Neural cell (in vitro differentiated cells): ENCODE measurements around the gene CLDN6. TPM values are rescaled to one million over a fixed set of nuclear protein-coding genes. Genes with fewer than 3 reads are reported as not detected.

Source experiments
- H2AFZ ChIP-seq: fragments of 200-600, 300-800 bp; sonication (generic), shearing (Covaris generic); 2 replicates; pipeline ENCODE4 v1.6.0; 2014; ENCODE audit warnings: low read depth, mild to moderate bottlenecking, antibody characterized with exemption, low read length, moderate library complexity
- H3F3A ChIP-seq: fragments of 200-600 bp; shearing (Covaris generic); 2 replicates; pipeline ENCODE4 v1.6.1; 2016; ENCODE audit warnings: mild to moderate bottlenecking, moderate library complexity, mixed read lengths, antibody characterized with exemption, low read length; ENCODE audit not compliant: insufficient read depth, poor library complexity, severe bottlenecking
- H3K27ac ChIP-seq: fragments of 200-600, 300-800 bp; sonication (generic), shearing (Covaris generic); 2 replicates; pipeline ENCODE4 v1.5.1; 2014; ENCODE audit warnings: mild to moderate bottlenecking, low read length, moderate library complexity
- H3K27me3 ChIP-seq: fragments of 300-800, 200-600 bp; sonication (generic), shearing (Covaris generic); 2 replicates; pipeline ENCODE4 v1.6.0; 2014; ENCODE audit warnings: mild to moderate bottlenecking, low read depth, low read length, moderate library complexity; ENCODE audit not compliant: insufficient read depth
- H3K36me3 ChIP-seq: fragments of 300-800, 200-600 bp; sonication (generic), shearing (Covaris generic); 2 replicates; pipeline ENCODE4 v1.5.1; 2014; ENCODE audit warnings: mild to moderate bottlenecking, antibody characterized with exemption, low read length, moderate library complexity; ENCODE audit not compliant: insufficient read depth
- H3K4me2 ChIP-seq: fragments of 300-800, 200-600 bp; sonication (generic), shearing (Covaris generic); 2 replicates; pipeline ENCODE4 v1.6.0; 2014; ENCODE audit warnings: mild to moderate bottlenecking, low read length
- H3K4me3 ChIP-seq: fragments of 300-800, 200-600 bp; sonication (generic), shearing (Covaris generic); 2 replicates; pipeline ENCODE4 v1.5.1; 2014; ENCODE audit warnings: mild to moderate bottlenecking, low read length, moderate library complexity
- H3K79me2 ChIP-seq: fragments of 200-600 bp; shearing (Covaris generic); replicated peaks from 2 replicates; pipeline ENCODE4 v1.6.0; 2014; ENCODE audit warnings: mild to moderate bottlenecking, low read length, moderate library complexity; ENCODE audit not compliant: insufficient read depth
- H3K9ac ChIP-seq: fragments of 300-800, 200-600 bp; sonication (generic), shearing (Covaris generic); 2 replicates; pipeline ENCODE4 v1.6.1; 2016; ENCODE audit warnings: mild to moderate bottlenecking, low read length, mixed read lengths
- H3K9me2 ChIP-seq: fragments of 200-600 bp; shearing (Covaris generic); 2 replicates; pipeline ENCODE4 v1.6.1; 2016; ENCODE audit warnings: mild to moderate bottlenecking, low read length, mixed read lengths; ENCODE audit not compliant: insufficient read depth
- H3K9me3 ChIP-seq: fragments of 200-600, 300-800 bp; sonication (generic), shearing (Covaris generic); 2 replicates; pipeline ENCODE4 v1.6.1; 2016; ENCODE audit warnings: mild to moderate bottlenecking, mixed run types, low read length, moderate library complexity, mixed read lengths
- H4K20me1 ChIP-seq: fragments of 200-600 bp; shearing (Covaris generic); 2 replicates; pipeline ENCODE4 v1.6.1; 2016; ENCODE audit warnings: mild to moderate bottlenecking, mixed run types; ENCODE audit not compliant: insufficient read depth
- EP300 ChIP-seq: fragments of 450-650 bp; conservative IDR thresholded peaks from 2 replicates; pipeline ENCODE4 v1.6.1; 2014; ENCODE audit warnings: antibody characterized with exemption, mild to moderate bottlenecking, moderate library complexity; ENCODE audit not compliant: poor library complexity, severe bottlenecking
- EZH2 ChIP-seq: fragments of 200-600, 300-800 bp; shearing (Covaris generic), sonication (generic); IDR thresholded peaks from 2 replicates; pipeline ENCODE4 v1.6.1; 2014; ENCODE audit warnings: antibody characterized with exemption, low read length, borderline replicate concordance, mild to moderate bottlenecking; ENCODE audit not compliant: insufficient read depth, poor library complexity, severe bottlenecking
- MXI1 ChIP-seq: fragments of 450-650 bp; conservative IDR thresholded peaks from 2 replicates; pipeline ENCODE4 v1.6.1; 2014; ENCODE audit warnings: antibody characterized with exemption, mild to moderate bottlenecking; ENCODE audit not compliant: poor library complexity, severe bottlenecking
- POLR2AphosphoS5 ChIP-seq: IDR thresholded peaks from 2 replicates; pipeline ENCODE4 v1.6.1; 2012
- RAD21 ChIP-seq: fragments of 450-650 bp; conservative IDR thresholded peaks from 2 replicates; pipeline ENCODE4 v1.6.1; 2014; ENCODE audit warnings: antibody characterized with exemption, mild to moderate bottlenecking, moderate library complexity
- SMC3 ChIP-seq: fragments of 450-650 bp; conservative IDR thresholded peaks from 2 replicates; pipeline ENCODE4 v1.6.1; 2014; ENCODE audit warnings: antibody characterized with exemption, mild to moderate bottlenecking, moderate library complexity; ENCODE audit not compliant: poor library complexity
- TAF1 ChIP-seq: IDR thresholded peaks from 2 replicates; pipeline ENCODE4 v1.6.1; 2012; ENCODE audit warnings: low read depth
- polyA plus RNA-seq: library from polyadenylated mRNA; depleted of rRNA; stranded (reverse); fragments of >200 nt; gene quantifications from 2 replicates; pipeline ENCODE4 v1.2.3, GENCODE V29; 2014
- TF ChIP-seq, protein P1 (sequence below): fragments of 450-650 bp; IDR thresholded peaks from 2 replicates; pipeline ENCODE4 v1.5.1; 2014; ENCODE audit warnings: antibody characterized with exemption, mild to moderate bottlenecking, moderate library complexity; ENCODE audit not compliant: poor library complexity, severe bottlenecking
- TF ChIP-seq, protein P2 (sequence below): IDR thresholded peaks from 2 replicates; pipeline ENCODE4 v1.6.1; 2012; ENCODE audit warnings: borderline replicate concordance

CLDN6 gene
- polyA plus RNA-seq, 1 donor from 2014 or later: not detected

DNA sequence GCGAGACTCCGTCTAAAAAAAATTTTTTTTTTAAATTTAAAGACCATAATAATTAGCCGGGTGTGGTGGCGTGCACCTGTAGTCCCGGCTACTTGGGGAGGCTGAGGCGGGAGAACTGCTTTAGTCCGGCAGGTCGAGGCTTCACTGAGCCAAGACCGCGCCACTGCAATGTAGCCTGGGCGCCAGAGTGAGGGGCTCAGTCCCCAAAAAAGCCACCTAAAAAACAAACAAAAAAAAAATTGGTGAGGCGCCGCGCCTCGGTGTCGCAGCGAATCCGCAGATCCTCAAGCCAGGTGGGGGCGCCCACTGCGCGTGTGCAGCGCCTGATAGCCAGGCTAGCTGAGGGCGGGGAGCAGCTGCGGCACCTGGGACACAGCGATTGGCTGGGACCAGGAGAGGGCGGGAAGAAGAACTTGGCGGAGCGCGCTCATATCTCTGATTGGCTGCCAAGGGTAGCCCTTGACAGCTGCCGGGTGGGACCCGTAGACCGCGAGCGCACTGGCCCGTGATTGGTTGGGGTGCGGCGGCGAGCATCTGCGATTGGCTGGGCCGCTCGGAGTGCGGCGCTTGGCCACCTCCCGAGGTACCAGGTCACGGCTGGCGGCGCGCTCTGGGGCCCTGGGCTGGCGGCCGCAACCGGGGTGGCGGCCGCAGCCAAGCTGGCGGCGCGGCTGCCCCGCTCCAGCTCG, 14.3 kb downstream of the CLDN6 start:
- H3K9me3 ChIP-seq: no peaks in the 10 kb centered on the region
- TF ChIP-seq POLR2AphosphoS5: peak; percentile 24
- no peak for TF ChIP-seq EZH2
- TF ChIP-seq, protein P1, sequence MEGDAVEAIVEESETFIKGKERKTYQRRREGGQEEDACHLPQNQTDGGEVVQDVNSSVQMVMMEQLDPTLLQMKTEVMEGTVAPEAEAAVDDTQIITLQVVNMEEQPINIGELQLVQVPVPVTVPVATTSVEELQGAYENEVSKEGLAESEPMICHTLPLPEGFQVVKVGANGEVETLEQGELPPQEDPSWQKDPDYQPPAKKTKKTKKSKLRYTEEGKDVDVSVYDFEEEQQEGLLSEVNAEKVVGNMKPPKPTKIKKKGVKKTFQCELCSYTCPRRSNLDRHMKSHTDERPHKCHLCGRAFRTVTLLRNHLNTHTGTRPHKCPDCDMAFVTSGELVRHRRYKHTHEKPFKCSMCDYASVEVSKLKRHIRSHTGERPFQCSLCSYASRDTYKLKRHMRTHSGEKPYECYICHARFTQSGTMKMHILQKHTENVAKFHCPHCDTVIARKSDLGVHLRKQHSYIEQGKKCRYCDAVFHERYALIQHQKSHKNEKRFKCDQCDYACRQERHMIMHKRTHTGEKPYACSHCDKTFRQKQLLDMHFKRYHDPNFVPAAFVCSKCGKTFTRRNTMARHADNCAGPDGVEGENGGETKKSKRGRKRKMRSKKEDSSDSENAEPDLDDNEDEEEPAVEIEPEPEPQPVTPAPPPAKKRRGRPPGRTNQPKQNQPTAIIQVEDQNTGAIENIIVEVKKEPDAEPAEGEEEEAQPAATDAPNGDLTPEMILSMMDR: peak; percentile 79
- TF ChIP-seq TAF1: no peak
- TF ChIP-seq, protein P2, sequence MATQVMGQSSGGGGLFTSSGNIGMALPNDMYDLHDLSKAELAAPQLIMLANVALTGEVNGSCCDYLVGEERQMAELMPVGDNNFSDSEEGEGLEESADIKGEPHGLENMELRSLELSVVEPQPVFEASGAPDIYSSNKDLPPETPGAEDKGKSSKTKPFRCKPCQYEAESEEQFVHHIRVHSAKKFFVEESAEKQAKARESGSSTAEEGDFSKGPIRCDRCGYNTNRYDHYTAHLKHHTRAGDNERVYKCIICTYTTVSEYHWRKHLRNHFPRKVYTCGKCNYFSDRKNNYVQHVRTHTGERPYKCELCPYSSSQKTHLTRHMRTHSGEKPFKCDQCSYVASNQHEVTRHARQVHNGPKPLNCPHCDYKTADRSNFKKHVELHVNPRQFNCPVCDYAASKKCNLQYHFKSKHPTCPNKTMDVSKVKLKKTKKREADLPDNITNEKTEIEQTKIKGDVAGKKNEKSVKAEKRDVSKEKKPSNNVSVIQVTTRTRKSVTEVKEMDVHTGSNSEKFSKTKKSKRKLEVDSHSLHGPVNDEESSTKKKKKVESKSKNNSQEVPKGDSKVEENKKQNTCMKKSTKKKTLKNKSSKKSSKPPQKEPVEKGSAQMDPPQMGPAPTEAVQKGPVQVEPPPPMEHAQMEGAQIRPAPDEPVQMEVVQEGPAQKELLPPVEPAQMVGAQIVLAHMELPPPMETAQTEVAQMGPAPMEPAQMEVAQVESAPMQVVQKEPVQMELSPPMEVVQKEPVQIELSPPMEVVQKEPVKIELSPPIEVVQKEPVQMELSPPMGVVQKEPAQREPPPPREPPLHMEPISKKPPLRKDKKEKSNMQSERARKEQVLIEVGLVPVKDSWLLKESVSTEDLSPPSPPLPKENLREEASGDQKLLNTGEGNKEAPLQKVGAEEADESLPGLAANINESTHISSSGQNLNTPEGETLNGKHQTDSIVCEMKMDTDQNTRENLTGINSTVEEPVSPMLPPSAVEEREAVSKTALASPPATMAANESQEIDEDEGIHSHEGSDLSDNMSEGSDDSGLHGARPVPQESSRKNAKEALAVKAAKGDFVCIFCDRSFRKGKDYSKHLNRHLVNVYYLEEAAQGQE: no peak
- peak; percentile 75 for TF ChIP-seq RAD21
- peak; percentile 73 for TF ChIP-seq EP300
- TF ChIP-seq MXI1: peak; percentile 32
- peak; percentile 71 for TF ChIP-seq SMC3
- no peaks in the 10 kb centered on the region for H3K9me2 ChIP-seq
- H3K4me3 ChIP-seq: peak overlapping the region; percentile 50
- no peaks in the 10 kb centered on the region for H3K36me3 ChIP-seq
- H3K9ac ChIP-seq: no peak overlapping the region
- no peaks in the 10 kb centered on the region for H3F3A ChIP-seq
- no peak overlapping the region for H3K4me2 ChIP-seq
- no peak overlapping the region for H2AFZ ChIP-seq
- H3K27ac ChIP-seq: no peak overlapping the region
- no peaks in the 10 kb centered on the region for H3K79me2 ChIP-seq
- no peaks in the 10 kb centered on the region for H4K20me1 ChIP-seq
- peaks cover 40% of the 10 kb centered on the region for H3K27me3 ChIP-seq

DNA sequence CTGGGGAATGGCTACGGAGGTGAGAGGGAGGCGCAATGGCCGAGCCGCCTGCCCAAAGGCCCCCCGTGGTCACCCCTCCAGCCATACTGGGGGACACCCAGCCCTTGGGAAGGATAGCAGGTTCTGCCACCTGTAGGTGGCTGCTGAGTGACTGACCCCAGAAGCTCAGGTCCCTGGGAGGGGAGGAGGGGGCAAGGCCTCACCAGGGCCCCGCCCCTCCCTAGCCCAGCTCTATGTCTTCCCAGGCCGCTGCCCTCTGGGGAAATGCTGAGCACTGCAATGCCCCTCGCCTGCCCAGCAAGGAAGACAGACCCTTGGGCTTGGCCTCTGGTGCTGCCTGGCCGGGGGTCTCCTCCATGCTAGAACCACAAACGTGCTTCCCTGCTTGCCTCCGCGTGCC, 16.7 kb downstream of the CLDN6 start:
- Histone ChIP-seq H3K27me3 (peaks cover 16% of the 10 kb centered on the region), H3K27ac (no peak overlapping the region), H3K9ac (no peak overlapping the region), H3K36me3 (no peaks in the 10 kb centered on the region), H2AFZ (no peak overlapping the region), H3F3A (no peaks in the 10 kb centered on the region), H3K79me2 (no peaks in the 10 kb centered on the region), H3K9me3 (no peaks in the 10 kb centered on the region), H3K9me2 (no peaks in the 10 kb centered on the region), H4K20me1 (no peaks in the 10 kb centered on the region), H3K4me2 (no peak overlapping the region), H3K4me3 (no peak overlapping the region)
- TF ChIP-seq MXI1 (no peak), SMC3 (no peak), EZH2 (no peak), TAF1 (no peak), EP300 (no peak), RAD21 (no peak), POLR2AphosphoS5 (no peak)
- TF ChIP-seq, protein P2: no peak
- TF ChIP-seq, protein P1: no peak
